ENCODE data around the gene PLEKHH1. TPM values are rescaled to one million over a fixed set of nuclear protein-coding genes. Genes with fewer than 3 reads are reported as not detected.

The PLEKHH1 gene
- total and polyA plus RNA-seq, 2 experiments from 2014 or later = 14.7 to 33.9 TPM

DNA sequence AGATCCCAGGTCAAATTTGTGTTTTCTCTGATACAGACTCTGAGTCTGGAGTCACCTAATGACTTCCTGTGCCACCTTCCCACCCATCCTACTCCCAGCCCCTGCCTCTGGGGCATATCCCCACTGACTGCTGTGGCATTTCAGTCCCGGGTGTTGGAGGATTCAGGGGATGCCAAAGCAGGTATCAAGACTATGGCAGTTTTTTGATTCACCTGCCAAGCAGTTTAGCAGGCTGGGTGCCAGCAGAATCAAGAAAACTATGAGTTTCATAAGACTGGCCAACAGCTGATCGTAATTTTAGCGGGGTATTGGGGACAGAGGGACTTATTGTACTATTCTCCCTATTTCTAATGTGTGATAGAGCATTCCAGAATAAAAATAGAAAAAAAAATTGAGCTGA is 4.6 kb downstream of the PLEKHH1 start (continued):
- TF ChIP-seq, protein P1, sequence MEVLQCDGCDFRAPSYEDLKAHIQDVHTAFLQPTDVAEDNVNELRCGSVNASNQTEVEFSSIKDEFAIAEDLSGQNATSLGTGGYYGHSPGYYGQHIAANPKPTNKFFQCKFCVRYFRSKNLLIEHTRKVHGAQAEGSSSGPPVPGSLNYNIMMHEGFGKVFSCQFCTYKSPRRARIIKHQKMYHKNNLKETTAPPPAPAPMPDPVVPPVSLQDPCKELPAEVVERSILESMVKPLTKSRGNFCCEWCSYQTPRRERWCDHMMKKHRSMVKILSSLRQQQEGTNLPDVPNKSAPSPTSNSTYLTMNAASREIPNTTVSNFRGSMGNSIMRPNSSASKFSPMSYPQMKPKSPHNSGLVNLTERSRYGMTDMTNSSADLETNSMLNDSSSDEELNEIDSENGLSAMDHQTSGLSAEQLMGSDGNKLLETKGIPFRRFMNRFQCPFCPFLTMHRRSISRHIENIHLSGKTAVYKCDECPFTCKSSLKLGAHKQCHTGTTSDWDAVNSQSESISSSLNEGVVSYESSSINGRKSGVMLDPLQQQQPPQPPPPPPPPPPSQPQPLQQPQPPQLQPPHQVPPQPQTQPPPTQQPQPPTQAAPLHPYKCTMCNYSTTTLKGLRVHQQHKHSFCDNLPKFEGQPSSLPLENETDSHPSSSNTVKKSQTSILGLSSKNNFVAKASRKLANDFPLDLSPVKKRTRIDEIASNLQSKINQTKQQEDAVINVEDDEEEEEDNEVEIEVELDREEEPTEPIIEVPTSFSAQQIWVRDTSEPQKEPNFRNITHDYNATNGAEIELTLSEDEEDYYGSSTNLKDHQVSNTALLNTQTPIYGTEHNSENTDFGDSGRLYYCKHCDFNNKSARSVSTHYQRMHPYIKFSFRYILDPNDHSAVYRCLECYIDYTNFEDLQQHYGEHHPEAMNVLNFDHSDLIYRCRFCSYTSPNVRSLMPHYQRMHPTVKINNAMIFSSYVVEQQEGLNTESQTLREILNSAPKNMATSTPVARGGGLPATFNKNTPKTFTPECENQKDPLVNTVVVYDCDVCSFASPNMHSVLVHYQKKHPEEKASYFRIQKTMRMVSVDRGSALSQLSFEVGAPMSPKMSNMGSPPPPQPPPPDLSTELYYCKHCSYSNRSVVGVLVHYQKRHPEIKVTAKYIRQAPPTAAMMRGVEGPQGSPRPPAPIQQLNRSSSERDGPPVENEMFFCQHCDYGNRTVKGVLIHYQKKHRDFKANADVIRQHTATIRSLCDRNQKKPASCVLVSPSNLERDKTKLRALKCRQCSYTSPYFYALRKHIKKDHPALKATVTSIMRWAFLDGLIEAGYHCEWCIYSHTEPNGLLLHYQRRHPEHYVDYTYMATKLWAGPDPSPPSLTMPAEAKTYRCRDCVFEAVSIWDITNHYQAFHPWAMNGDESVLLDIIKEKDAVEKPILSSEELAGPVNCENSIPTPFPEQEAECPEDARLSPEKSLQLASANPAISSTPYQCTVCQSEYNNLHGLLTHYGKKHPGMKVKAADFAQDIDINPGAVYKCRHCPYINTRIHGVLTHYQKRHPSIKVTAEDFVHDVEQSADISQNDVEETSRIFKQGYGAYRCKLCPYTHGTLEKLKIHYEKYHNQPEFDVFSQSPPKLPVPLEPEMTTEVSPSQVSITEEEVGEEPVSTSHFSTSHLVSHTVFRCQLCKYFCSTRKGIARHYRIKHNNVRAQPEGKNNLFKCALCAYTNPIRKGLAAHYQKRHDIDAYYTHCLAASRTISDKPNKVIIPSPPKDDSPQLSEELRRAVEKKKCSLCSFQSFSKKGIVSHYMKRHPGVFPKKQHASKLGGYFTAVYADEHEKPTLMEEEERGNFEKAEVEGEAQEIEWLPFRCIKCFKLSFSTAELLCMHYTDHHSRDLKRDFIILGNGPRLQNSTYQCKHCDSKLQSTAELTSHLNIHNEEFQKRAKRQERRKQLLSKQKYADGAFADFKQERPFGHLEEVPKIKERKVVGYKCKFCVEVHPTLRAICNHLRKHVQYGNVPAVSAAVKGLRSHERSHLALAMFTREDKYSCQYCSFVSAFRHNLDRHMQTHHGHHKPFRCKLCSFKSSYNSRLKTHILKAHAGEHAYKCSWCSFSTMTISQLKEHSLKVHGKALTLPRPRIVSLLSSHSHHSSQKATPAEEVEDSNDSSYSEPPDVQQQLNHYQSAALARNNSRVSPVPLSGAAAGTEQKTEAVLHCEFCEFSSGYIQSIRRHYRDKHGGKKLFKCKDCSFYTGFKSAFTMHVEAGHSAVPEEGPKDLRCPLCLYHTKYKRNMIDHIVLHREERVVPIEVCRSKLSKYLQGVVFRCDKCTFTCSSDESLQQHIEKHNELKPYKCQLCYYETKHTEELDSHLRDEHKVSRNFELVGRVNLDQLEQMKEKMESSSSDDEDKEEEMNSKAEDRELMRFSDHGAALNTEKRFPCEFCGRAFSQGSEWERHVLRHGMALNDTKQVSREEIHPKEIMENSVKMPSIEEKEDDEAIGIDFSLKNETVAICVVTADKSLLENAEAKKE (CRISPR knock-in tag; IDR thresholded peaks at IDR 0.05) = no peak
- no peak for TF ChIP-seq ZNF114 (CRISPR knock-in tag; IDR thresholded peaks at IDR 0.05)
- no peak for TF ChIP-seq ZNF331 (CRISPR knock-in tag; IDR thresholded peaks at IDR 0.05; ENCODE audit: low read depth)
- TF ChIP-seq, protein P2, sequence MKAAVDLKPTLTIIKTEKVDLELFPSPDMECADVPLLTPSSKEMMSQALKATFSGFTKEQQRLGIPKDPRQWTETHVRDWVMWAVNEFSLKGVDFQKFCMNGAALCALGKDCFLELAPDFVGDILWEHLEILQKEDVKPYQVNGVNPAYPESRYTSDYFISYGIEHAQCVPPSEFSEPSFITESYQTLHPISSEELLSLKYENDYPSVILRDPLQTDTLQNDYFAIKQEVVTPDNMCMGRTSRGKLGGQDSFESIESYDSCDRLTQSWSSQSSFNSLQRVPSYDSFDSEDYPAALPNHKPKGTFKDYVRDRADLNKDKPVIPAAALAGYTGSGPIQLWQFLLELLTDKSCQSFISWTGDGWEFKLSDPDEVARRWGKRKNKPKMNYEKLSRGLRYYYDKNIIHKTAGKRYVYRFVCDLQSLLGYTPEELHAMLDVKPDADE (IDR thresholded peaks at IDR 0.05) = no peak
- TF ChIP-seq, protein P3, sequence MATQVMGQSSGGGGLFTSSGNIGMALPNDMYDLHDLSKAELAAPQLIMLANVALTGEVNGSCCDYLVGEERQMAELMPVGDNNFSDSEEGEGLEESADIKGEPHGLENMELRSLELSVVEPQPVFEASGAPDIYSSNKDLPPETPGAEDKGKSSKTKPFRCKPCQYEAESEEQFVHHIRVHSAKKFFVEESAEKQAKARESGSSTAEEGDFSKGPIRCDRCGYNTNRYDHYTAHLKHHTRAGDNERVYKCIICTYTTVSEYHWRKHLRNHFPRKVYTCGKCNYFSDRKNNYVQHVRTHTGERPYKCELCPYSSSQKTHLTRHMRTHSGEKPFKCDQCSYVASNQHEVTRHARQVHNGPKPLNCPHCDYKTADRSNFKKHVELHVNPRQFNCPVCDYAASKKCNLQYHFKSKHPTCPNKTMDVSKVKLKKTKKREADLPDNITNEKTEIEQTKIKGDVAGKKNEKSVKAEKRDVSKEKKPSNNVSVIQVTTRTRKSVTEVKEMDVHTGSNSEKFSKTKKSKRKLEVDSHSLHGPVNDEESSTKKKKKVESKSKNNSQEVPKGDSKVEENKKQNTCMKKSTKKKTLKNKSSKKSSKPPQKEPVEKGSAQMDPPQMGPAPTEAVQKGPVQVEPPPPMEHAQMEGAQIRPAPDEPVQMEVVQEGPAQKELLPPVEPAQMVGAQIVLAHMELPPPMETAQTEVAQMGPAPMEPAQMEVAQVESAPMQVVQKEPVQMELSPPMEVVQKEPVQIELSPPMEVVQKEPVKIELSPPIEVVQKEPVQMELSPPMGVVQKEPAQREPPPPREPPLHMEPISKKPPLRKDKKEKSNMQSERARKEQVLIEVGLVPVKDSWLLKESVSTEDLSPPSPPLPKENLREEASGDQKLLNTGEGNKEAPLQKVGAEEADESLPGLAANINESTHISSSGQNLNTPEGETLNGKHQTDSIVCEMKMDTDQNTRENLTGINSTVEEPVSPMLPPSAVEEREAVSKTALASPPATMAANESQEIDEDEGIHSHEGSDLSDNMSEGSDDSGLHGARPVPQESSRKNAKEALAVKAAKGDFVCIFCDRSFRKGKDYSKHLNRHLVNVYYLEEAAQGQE (IDR thresholded peaks at IDR 0.05; ENCODE audit: unreplicated experiment) = no peak
- TF ChIP-seq JUNB (IDR thresholded peaks at IDR 0.05; ENCODE audit: unreplicated experiment) = no peak
- TF ChIP-seq CREB1 (CRISPR knock-in tag; IDR thresholded peaks at IDR 0.05; ENCODE audit: low read depth) = no peak
- TF ChIP-seq STAT1 (IDR thresholded peaks at IDR 0.05; ENCODE audit: unreplicated experiment) = no peak

Measured in GM23338 (cell line).